ENCODE data around the gene ITGAV.

ITGAV gene

DNA sequence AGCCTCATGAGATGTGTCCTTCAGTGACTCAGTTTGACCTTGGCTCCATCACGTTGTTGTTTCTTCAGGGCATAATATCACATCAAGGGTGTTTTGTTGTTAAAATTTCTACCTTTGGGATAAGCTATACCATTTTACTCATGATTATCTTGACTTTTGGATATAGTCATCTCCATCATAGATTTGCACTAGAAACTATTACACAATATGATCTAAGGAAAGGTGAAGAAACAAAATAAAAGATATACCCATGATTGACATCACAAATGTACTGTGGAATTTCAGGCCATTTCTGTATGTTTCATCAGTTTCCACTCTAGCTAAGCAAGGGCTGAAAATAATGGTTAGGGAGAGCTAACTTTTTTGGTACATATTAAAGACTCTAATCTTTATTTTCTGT lies 79.3 kb downstream of the ITGAV start:
- no peak for DNase-seq (ENCODE audit: low read depth)

DNA sequence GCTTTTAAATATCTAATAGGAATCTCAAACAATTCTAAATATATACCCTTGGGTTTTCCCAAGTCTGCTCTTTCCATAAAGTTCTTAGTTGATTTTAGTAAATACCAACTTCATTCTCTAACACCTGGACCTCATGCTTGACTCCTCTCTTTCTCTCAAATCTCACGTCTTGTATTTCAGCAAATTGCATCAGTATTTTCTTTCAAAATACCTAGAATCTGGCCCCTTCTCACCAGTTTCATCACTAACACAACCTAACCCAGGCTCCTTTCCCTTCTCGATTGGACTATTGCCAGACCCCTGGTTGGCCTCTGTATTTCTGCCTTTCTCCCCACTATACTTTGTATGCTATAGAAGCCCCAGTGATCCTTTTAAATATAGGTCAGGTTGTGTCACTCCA lies 81.0 kb downstream of the ITGAV start:
- no peak for DNase-seq (ENCODE audit: low read depth)

GRCh38 chr2:186675380-186675779 lies 85.5 kb downstream of the ITGAV start:
- DNase-seq (ENCODE audit: low read depth), result no peak

DNA sequence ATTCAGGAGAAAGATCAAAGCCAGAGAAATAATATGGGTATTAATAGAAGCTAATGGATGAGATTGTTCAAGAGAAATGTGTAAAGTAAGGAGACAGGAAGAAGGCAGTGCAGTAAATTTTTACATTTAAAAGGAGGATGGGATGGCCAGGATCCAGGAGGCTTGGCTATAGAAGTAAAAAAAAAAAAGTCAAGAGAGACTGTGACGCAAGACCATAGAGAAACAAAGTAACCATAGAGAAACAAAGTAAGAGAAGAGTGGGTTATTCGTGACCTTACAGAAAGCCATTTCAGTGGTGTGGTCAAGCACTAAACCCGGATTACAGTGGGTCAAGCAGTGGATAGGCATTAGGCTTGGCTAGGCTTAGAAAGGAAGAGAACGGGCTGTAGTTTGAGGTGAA lies 93.5 kb downstream of the ITGAV start:
- DNase-seq (ENCODE audit: low read depth), result no peak

DNA sequence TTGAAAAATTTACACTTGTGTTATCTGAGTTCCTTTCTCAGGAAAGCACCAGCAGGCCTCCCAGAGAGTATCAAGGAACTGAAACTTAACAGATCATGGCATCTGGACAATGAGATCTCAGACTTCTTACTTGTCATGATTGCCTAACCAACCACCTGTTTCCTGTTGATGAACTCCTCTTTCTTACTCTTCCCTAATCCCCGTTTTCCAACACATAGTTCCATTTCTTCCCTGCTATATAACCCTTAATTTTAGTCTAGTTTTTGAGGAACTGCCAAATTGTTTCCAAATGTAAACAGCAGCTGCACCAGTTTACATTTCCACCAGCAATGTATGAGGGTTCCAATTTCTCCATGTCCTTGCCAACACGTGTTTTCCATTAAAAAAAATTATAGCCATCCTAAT lies 98.0 kb downstream of the ITGAV start:
- DNase-seq (ENCODE audit: low read depth), result no peak

DNA sequence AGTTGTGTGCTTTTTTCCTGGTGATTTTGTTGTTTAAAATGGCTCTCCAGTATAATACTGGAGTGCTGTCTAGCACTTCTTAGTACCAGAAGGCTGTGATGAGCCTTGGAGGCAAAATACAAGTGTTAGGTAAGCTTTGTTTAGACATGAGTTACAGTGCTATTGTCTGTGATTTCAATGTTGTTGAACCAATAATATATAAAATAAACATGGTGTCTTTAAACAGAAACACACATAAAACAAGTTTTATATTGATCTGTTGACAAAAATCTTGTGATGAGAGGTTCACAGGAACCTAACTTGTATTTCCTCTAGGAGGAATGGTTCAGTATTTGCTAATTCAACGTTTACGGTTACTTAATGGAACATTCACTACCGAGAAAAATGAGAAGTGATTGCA lies 99.0 kb downstream of the ITGAV start:
- DNase-seq (ENCODE audit: low read depth), result no peak

DNA sequence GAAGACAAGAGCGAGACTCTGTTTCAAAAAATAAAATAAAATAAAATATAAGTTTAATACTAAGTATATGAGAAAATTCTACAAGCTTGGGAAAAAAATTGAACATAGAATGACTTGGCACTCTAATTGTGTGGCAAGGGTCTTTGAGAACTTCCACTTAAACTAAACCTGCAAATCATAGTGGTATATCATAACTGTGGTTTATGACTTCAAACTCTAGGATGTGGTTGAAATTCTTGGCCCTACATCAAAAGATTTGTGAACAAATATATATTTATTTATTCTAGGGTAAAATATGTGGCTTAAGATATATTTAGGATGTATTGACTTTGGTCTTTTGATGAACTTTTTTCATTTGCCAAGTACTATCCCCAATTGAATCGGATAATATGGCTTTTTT lies 100.9 kb downstream of the ITGAV start:
- DNase-seq (ENCODE audit: low read depth), result no peak

DNA sequence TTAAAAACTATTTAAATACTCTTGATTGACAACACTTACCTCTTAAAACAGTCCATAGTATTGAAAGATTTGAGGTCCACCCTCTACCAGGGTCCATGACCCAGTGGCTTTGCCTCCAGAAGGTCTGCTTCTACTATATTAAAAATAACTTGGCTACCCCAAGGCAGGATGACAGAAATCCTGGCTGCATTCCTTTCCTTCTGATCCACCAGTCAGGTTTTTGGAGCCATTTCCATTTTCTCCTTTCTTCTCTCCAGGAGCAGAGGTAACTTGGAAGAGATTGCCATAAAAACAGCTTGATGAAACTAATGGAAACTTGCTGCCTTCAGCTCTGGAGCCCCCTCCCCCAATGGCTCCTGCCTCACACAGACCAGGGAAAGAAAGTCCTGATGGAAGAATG lies 101.4 kb downstream of the ITGAV start:
- no peak for DNase-seq (ENCODE audit: low read depth)

DNA sequence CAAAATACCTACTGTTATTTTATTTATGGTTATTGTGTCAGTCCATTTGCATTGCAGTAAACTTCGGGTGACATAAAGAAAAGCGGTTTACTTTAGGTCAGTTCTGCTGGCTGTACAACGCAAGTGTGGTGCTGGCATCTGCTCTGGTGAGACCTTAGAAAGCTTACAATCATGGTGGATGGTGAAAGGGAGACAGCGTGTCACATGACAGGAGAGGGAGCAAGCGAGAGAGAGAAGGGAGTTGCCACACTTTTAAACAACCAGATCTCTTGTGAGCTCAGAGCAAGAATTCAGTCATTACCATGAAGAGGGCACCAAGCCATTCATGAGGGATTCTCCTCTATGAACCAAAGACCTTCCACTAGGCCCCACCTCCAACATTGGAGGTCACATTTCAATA lies 102.0 kb downstream of the ITGAV start:
- no peak for DNase-seq (ENCODE audit: low read depth)

- DNase-seq (ENCODE audit: low read depth), result no peak
These were observed 103.6 kb downstream of the ITGAV start for GRCh38 chr2:186693446-186693832.

GRCh38 chr2:186695081-186695756 lies 105.4 kb downstream of the ITGAV start:
- DNase-seq (ENCODE audit: low read depth), result no peak

GRCh38 chr2:186696290-186696689 lies 106.4 kb downstream of the ITGAV start:
- DNase-seq (ENCODE audit: low read depth), result no peak

DNA sequence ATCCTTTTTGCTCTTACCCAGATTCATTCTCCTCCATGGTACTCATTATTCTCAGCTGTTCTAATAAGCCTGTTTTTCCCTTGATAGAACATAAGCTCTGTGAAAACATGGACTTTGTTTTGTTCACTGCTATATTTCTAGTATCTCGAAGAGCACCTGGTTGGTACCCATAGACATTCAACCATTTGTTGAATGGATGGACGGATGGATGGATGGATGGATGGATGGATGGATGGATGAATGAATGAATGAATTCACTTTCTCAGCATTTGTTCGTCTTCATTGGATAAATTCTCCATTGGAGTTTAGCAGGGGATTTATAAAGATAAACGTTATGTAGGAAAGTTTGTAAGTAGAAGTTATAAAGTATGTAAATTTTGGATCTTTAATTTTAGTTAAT lies 106.9 kb downstream of the ITGAV start:
- DNase-seq (ENCODE audit: low read depth), result no peak

DNA sequence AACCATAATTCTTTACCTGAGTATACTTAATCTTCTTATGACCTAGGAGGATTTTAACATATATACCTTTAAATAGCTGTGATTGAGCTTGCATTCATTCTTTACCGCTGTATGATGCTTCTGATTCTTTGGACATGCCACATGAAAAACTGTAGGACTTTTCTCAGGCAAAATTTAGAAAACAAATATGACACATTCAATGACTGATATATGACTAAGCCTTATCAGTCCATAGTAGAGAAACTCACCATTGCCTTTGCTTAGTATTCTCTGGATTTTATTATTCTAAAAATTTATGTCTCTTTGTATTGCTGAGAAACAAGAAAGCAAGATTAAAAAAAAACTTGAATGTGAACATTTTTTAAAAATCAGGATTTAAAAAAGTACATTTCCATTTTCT lies 107.7 kb downstream of the ITGAV start:
- no peak for DNase-seq (ENCODE audit: low read depth)

- no peak for DNase-seq (ENCODE audit: low read depth)
These were observed 109.9 kb downstream of the ITGAV start for GRCh38 chr2:186699742-186700141.

DNA sequence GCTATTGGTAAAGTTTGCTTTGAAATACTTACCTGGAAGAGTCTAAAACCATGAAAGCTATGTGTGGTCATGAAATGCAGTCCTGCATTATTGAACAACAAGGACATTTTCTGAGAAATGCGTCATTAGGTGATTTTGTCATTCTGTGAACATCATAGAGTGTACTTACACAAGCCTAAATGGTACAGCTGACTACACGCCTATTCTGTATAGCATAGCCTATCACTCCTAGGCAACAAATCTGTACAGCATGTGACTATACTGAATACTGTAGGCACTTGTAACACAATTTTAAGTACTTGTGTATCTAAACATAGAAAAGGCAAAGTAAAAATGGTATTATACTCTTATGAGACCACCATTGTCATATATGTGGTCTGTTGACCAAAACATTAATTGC lies 112.2 kb downstream of the ITGAV start:
- DNase-seq (ENCODE audit: low read depth), result no peak

- no peak for DNase-seq (ENCODE audit: low read depth)
These were observed 112.6 kb downstream of the ITGAV start for GRCh38 chr2:186702501-186702900.

DNA sequence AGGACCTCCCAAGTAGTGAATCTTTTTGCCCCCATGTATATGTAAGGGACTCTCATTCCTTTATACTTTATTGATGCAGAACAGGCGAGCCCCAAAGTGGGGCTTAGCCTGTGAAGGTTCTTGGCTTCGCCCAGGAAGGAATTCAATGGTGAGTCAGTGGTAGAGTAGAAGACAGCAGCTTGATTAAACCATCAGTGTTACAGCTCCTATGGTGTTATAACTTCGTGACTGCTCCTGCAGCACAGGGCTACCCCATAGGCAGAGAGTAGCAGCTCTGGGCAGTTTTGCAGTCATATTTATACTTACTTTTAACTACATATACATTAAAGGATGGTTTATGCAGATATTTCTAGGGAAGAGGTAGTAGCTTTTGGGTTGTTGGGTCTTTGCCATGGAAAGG lies 115.0 kb downstream of the ITGAV start:
- DNase-seq (ENCODE audit: low read depth), result no peak

- no peak for DNase-seq (ENCODE audit: low read depth)
These were observed 119.9 kb downstream of the ITGAV start for GRCh38 chr2:186709529-186710450.

- no peak for DNase-seq (ENCODE audit: low read depth)
These were observed 123.8 kb downstream of the ITGAV start for GRCh38 chr2:186713691-186714090.

DNA sequence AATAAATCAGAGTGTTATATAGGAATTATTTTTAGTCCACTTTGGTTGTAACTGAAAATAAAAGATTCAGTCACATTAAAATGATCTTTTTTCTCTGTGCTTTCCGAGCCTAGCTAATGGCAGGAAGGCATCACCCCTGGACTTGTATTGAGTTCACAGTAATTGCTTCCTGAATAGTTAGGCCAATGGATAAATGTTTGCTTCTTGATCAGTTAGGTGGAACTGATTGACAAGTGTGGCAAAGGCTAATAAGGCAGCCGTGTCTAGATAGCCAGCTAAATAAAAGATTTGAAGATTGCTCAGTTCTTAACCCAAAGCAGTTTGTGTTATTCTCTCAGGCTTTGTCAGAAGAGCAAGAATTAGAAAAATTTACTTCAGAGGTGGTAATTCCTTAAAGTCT lies 124.8 kb downstream of the ITGAV start:
- DNase-seq (ENCODE audit: low read depth), result no peak

DNA sequence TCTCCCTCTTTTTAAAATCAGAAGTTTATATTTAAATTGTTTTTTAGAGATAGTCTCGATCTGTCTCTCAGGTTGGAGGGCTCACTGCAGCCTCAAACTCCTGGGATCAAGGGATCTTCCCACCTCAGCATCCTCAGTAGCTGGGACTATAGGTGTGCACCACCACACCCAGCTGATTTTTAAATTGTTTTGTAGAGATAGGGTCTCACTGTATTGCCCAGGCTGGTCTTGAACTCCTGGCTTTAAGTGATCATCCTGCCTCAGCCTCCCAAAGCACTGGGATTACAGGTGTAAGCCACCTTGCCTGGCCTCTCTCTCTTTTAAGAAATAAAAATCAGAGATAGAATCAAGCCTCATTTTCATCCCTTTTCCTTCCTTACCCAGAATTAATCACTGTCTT lies 126.1 kb downstream of the ITGAV start:
- no peak for DNase-seq (ENCODE audit: low read depth)

DNA sequence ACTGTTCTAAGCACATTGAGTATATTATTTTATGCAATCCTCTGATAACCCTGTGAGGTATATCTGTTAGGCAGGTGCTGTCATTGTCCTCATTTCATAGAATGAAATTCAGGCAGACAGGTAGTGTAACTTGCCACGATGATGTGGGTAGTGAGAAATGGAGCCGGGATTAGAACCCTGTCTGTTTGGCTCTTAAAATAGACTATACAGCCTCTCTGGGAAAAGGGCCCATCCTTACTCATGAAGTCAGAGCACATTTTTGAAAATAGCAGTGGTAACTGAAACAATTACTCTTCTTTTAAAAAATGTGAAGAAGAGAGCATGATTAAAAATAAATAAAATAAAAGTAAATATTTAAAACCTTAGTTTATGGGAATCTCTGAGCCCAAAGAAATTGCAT lies 127.0 kb downstream of the ITGAV start:
- no peak for DNase-seq (ENCODE audit: low read depth)

All from activated T-helper 1 cell treated with Interleukin-2 at 50 U/mL for 16 hours (primary cell).